DMS 273 (cell line): ENCODE data around the gene SDC1.

Experiments used
- DNase-seq: peaks from one replicate; lab custom pipeline; 2025; ENCODE audit not compliant: unreplicated experiment; lab: John Stamatoyannopoulos, UW

Gene SDC1

GRCh38 chr2:20229322-20230113 lies 4.6 kb upstream of the SDC1 start:
- no peak for DNase-seq

- DNase-seq = no peak
Observed at GRCh38 chr2:20227894-20228505, 3.1 kb upstream of the SDC1 start.

GRCh38 chr2:20226152-20226545 lies 1.2 kb upstream of the SDC1 start:
- DNase-seq = no peak

GRCh38 chr2:20225294-20226151 lies 593 bp upstream of the SDC1 start:
- DNase-seq = peak; percentile 86

GRCh38 chr2:20224164-20224715 lies 690 bp downstream of the SDC1 start:
- DNase-seq = peak; percentile 84

- DNase-seq = peak; percentile 86
Observed at GRCh38 chr2:20223407-20224163, 1.3 kb downstream of the SDC1 start.

GRCh38 chr2:20222769-20223406 lies 2.0 kb downstream of the SDC1 start:
- DNase-seq = peak; percentile 47

- no peak for DNase-seq
Observed at GRCh38 chr2:20222014-20222768, 2.7 kb downstream of the SDC1 start.

GRCh38 chr2:20221555-20221973 lies 3.4 kb downstream of the SDC1 start:
- no peak for DNase-seq

GRCh38 chr2:20220806-20221554 lies 4.0 kb downstream of the SDC1 start:
- no peak for DNase-seq

GRCh38 chr2:20219763-20220380 lies 5.1 kb downstream of the SDC1 start:
- no peak for DNase-seq

GRCh38 chr2:20218331-20219320 lies 6.3 kb downstream of the SDC1 start:
- DNase-seq = no peak

GRCh38 chr2:20217041-20217970 lies 7.6 kb downstream of the SDC1 start:
- no peak for DNase-seq

- DNase-seq = no peak
Observed at GRCh38 chr2:20216130-20217025, 8.6 kb downstream of the SDC1 start.
